HCT116 (cell line): ENCODE results near the gene SMIM23. TPM values are rescaled to one million over a fixed set of nuclear protein-coding genes. Genes with fewer than 3 reads are reported as not detected.

Experiments
- ATAC-seq: fragments of 200-7000 bp; cut with Tn5 transposase; 2 replicates; pipeline ENCODE4 v1.9.1; 2020; ENCODE audit warnings: mild to moderate bottlenecking, moderate library complexity
- BruUV-seq: library from RNA; stranded (reverse); fragments of 400-500 nt; replicated peaks from 2 replicates; lab custom pipeline; 2021; lab: Mats Ljungman, UMichigan
- CTCF ChIA-PET: fragments of 300-600 bp; sonication (Branson Sonifier 250); formaldehyde crosslinking; loops from one replicate; lab custom pipeline; 2021; ENCODE audit warnings: antibody characterized with exemption; lab: Charles Lee
- POLR2A ChIA-PET: fragments of 300-600, 350-600 bp; sonication (Branson Sonifier 250); formaldehyde crosslinking; loops from one replicate; lab custom pipeline; 2021; ENCODE audit warnings: antibody characterized with exemption; lab: Charles Lee
- RAD21 ChIA-PET, 2 experiments: fragments of 300-600 bp; sonication (Branson Sonifier 250); formaldehyde crosslinking; loops; one replicate each; lab custom pipeline; 2023; ENCODE audit warnings: low total read pairs in 2 of 2; ENCODE audit not compliant: uncharacterized antibody in 2 of 2, unreplicated experiment in 2 of 2, low non-redundant PET in 1 of 2; lab: Charles Lee
- DNase-seq: peaks from one replicate; pipeline ENCODE4 v3.0.0-alpha.2; 2010; ENCODE audit warnings: low read depth, low spot score
- H2AFZ ChIP-seq: fragments of 200-600 bp; shearing (Covaris generic), sonication (generic); 2 replicates; pipeline ENCODE4 v1.6.1; 2017; ENCODE audit warnings: low read depth, mixed run types, mixed read lengths, antibody characterized with exemption, low read length; ENCODE audit not compliant: poor library complexity, severe bottlenecking
- H3K27ac ChIP-seq: 2 replicates; pipeline ENCODE4 v1.5.1; 2012; ENCODE audit warnings: low read depth, low read length
- H3K27me3 ChIP-seq: fragments of 200-600 bp; sonication (generic); 2 replicates; pipeline ENCODE4 v1.6.1; 2016; ENCODE audit warnings: mixed run types, low read length, mixed read lengths; ENCODE audit not compliant: insufficient read depth
- H3K36me3 ChIP-seq, 2 experiments: fragments of 200-500 bp in 1 of 2; fragments of 200-600 bp in 1 of 2; sonication (Bioruptor generic) in 1 of 2; sonication (generic) in 1 of 2; 2 replicates each; pipeline versions ENCODE4 v1.5.1 to v1.6.1; 2014 to 2016; ENCODE audit warnings: low read length in 2 of 2, inconsistent platforms in 1 of 2, mixed read lengths in 1 of 2, mixed run types in 1 of 2; ENCODE audit not compliant: insufficient read depth in 2 of 2, control insufficient read depth in 1 of 2
- H3K4me1 ChIP-seq, 2 experiments: fragments of 200-600 bp in 1 of 2; sonication (generic) in 1 of 2; 2 replicates each; pipeline versions ENCODE4 v1.5.1 to v1.6.1; 2012 to 2017; ENCODE audit warnings: low read length in 2 of 2, inconsistent platforms in 1 of 2, mild to moderate bottlenecking in 1 of 2, mixed read lengths in 1 of 2, mixed run types in 1 of 2, moderate library complexity in 1 of 2; ENCODE audit not compliant: insufficient read depth in 2 of 2, control insufficient read depth in 1 of 2
- H3K4me2 ChIP-seq: fragments of 200-600 bp; sonication (generic); 2 replicates; pipeline ENCODE4 v1.6.1; 2017; ENCODE audit warnings: mixed run types, low read length, mixed read lengths
- H3K4me3 ChIP-seq, 2 experiments: fragments of 200-600 bp in 1 of 2; sonication (generic) in 1 of 2; replicated peaks in 1 of 2; 2 replicates each; pipeline ENCODE4 v1.5.1; 2011 to 2016; ENCODE audit warnings: low read length in 2 of 2, control low read depth in 1 of 2, low read depth in 1 of 2, mild to moderate bottlenecking in 1 of 2, mixed read lengths in 1 of 2, mixed run types in 1 of 2
- H3K79me2 ChIP-seq: fragments of 200-600 bp; sonication (generic); 2 replicates; pipeline ENCODE4 v1.6.1; 2017; ENCODE audit warnings: mild to moderate bottlenecking, mixed run types, low read length, moderate library complexity, mixed read lengths; ENCODE audit not compliant: insufficient read depth
- H3K9ac ChIP-seq: fragments of 200-600 bp; sonication (generic); 2 replicates; pipeline ENCODE4 v1.6.1; 2016; ENCODE audit warnings: low read length, mixed read lengths
- H3K9me2 ChIP-seq: fragments of 200-600 bp; sonication (generic), shearing (Covaris generic); 2 replicates; pipeline ENCODE4 v1.6.1; 2017; ENCODE audit warnings: mixed run types, mild to moderate bottlenecking, moderate library complexity; ENCODE audit not compliant: insufficient read depth
- H3K9me3 ChIP-seq, 2 experiments: fragments of 200-500 bp in 1 of 2; fragments of 200-600 bp in 1 of 2; sonication (Bioruptor generic) in 1 of 2; sonication (generic) in 1 of 2; 2 replicates each; pipeline ENCODE4 v1.6.1; 2014 to 2017; ENCODE audit warnings: low read length in 2 of 2, mixed read lengths in 2 of 2, inconsistent platforms in 1 of 2, low read depth in 1 of 2, mild to moderate bottlenecking in 1 of 2, mixed run types in 1 of 2, moderate library complexity in 1 of 2; ENCODE audit not compliant: control insufficient read depth in 1 of 2, insufficient read depth in 1 of 2
- H4K20me1 ChIP-seq: fragments of 200-600 bp; sonication (generic), shearing (Covaris generic); 2 replicates; pipeline ENCODE4 v1.6.1; 2017; ENCODE audit warnings: mixed run types, mild to moderate bottlenecking, moderate library complexity; ENCODE audit not compliant: insufficient read depth
- CBX3 ChIP-seq: IDR thresholded peaks from 2 replicates; pipeline ENCODE4 v1.6.1; 2012; ENCODE audit warnings: low read depth
- CEBPB ChIP-seq: IDR thresholded peaks from 2 replicates; pipeline ENCODE4 v1.6.1; 2012; ENCODE audit warnings: low read depth
- CTCF ChIP-seq, 3 experiments: fragments of 200-600 bp in 1 of 3; sonication (generic) in 1 of 3; IDR thresholded peaks in 2 of 3; conservative IDR thresholded peaks in 1 of 3; 2 replicates each; pipeline ENCODE4 v1.5.1; 2012 to 2017; ENCODE audit warnings: low read depth in 2 of 3, low read length in 2 of 3, antibody characterized with exemption in 1 of 3, borderline replicate concordance in 1 of 3, control low read depth in 1 of 3, mild to moderate bottlenecking in 1 of 3, mixed read lengths in 1 of 3, mixed run types in 1 of 3, moderate library complexity in 1 of 3; ENCODE audit not compliant: insufficient read depth in 1 of 3
- ELF1 ChIP-seq: IDR thresholded peaks from 2 replicates; pipeline ENCODE4 v1.6.1; 2012; ENCODE audit warnings: low read depth, borderline replicate concordance
- EZH2 ChIP-seq: fragments of 200-600 bp; sonication (generic); IDR thresholded peaks from 2 replicates; pipeline ENCODE4 v1.6.1; 2017; ENCODE audit warnings: antibody characterized with exemption, mixed run types
- FOSL1 ChIP-seq: IDR thresholded peaks from 2 replicates; pipeline ENCODE4 v1.6.1; 2012; ENCODE audit warnings: low read depth
- MAX ChIP-seq: IDR thresholded peaks from 2 replicates; pipeline ENCODE4 v1.6.1; 2012
- POLR2AphosphoS5 ChIP-seq: IDR thresholded peaks from 2 replicates; pipeline ENCODE4 v1.6.1; 2011; ENCODE audit warnings: mild to moderate bottlenecking, low read depth, low read length, moderate library complexity
- REST ChIP-seq: IDR thresholded peaks from 2 replicates; pipeline ENCODE4 v1.6.1; 2012; ENCODE audit warnings: low read depth
- SIN3A ChIP-seq: IDR thresholded peaks from 2 replicates; pipeline ENCODE4 v1.6.1; 2012; ENCODE audit warnings: low read depth
- SP1 ChIP-seq: IDR thresholded peaks from 2 replicates; pipeline ENCODE4 v1.6.1; 2012; ENCODE audit warnings: low read depth
- SRF ChIP-seq: IDR thresholded peaks from 2 replicates; pipeline ENCODE4 v1.6.1; 2012; ENCODE audit warnings: low read depth
- TCF7L2 ChIP-seq: IDR thresholded peaks from 2 replicates; pipeline ENCODE4 v1.7.0; 2011; ENCODE audit warnings: borderline replicate concordance, inconsistent platforms; ENCODE audit not compliant: insufficient read depth, insufficient read length; ENCODE audit errors: extremely low read depth
- YY1 ChIP-seq: IDR thresholded peaks from 2 replicates; pipeline ENCODE4 v1.6.1; 2011; ENCODE audit warnings: low read length, low read depth, moderate library complexity, mild to moderate bottlenecking; ENCODE audit not compliant: insufficient replicate concordance; ENCODE audit errors: extremely low read depth
- ZBTB33 ChIP-seq: IDR thresholded peaks from 2 replicates; pipeline ENCODE4 v1.6.1; 2011; ENCODE audit warnings: mild to moderate bottlenecking, low read length, moderate library complexity; ENCODE audit not compliant: insufficient replicate concordance; ENCODE audit errors: extremely low read depth
- ZFX ChIP-seq: fragments of 450-650 bp; IDR thresholded peaks from 2 replicates; pipeline ENCODE4 v1.6.1; 2017
- ZNF274 ChIP-seq: fragments of 200-500 bp; sonication (Bioruptor generic); IDR thresholded peaks from 2 replicates; pipeline ENCODE4 v1.6.1; 2014; ENCODE audit warnings: mild to moderate bottlenecking, low read depth, low read length, inconsistent platforms
- intact Hi-C: fragments of 100-400 bp; cut with micrococcal nuclease; formaldehyde crosslinking; loops from 2 replicates; pipeline ENCODE4 v1.10.0; 2022
- total RNA-seq: library from RNA; stranded (reverse); gene quantifications from one replicate; pipeline ENCODE4 v1.2.1, GENCODE V29; 2021; ENCODE audit not compliant: unreplicated experiment

The SMIM23 gene
- total RNA-seq, 1 experiment from 2014 or later = not detected

- TF ChIP-seq CBX3 = no peak
- no peak for TF ChIP-seq EZH2
- TF ChIP-seq CEBPB = no peak
- no peak for TF ChIP-seq ZFX
- TF ChIP-seq ZBTB33 = no peak
- TF ChIP-seq CTCF (IDR thresholded peaks at IDR 0.05 in 2 of 3, conservative IDR thresholded peaks at IDR 0.05 in 1 of 3; ENCODE audit: borderline replicate concordance in 1 of 3, insufficient read depth in 1 of 3, low read depth in 2 of 3, low read length in 2 of 3) = no peak
- TF ChIP-seq SP1 = no peak
- TF ChIP-seq FOSL1 = no peak
- TF ChIP-seq ZNF274 = no peak
- no peak for TF ChIP-seq SIN3A
- TF ChIP-seq TCF7L2 = no peak
- TF ChIP-seq REST = no peak
- no peak for TF ChIP-seq SRF
- TF ChIP-seq POLR2AphosphoS5 = no peak
- no peak for TF ChIP-seq ELF1
- TF ChIP-seq MAX = no peak
- no peak for TF ChIP-seq YY1
- no peaks in the 10 kb centered on the region for H3K79me2 ChIP-seq
- ATAC-seq (no peak), DNase-seq (no peak)
- CTCF ChIA-PET = no interaction called here
- H3K4me1 ChIP-seq = no peaks in the 10 kb centered on the region
- no peaks in the 10 kb centered on the region for H3K9me3 ChIP-seq
- no peak overlapping the region for H3K9ac ChIP-seq
- H3K9me2 ChIP-seq = no peaks in the 10 kb centered on the region
- H3K4me3 ChIP-seq = no peak overlapping the region
- POLR2A ChIA-PET = no interaction called here
- no TSS peak for BruUV-seq
- H3K27ac ChIP-seq = no peak overlapping the region
- peaks cover 9% of the 10 kb centered on the region; the same call in 1 of the 2 replicates for H3K27me3 ChIP-seq
- H4K20me1 ChIP-seq = no peaks in the 10 kb centered on the region
- H3K36me3 ChIP-seq = no peaks in the 10 kb centered on the region
- RAD21 ChIA-PET = no interaction called here
- intact Hi-C loops = no loop called here
- no peak overlapping the region for H2AFZ ChIP-seq
- no peak overlapping the region for H3K4me2 ChIP-seq
Measured at GRCh38 chr5:171816666-171817065, 31.0 kb downstream of the SMIM23 start.
